Ovary (tissue), 3 donors: ENCODE measurements around the gene YAP1.

Source experiments
- EP300 ChIP-seq: sonication (generic); formaldehyde crosslinking; IDR thresholded peaks from one replicate; pipeline ENCODE4 v1.6.1; 2017; ENCODE audit warnings: antibody characterized with exemption
- POLR2A ChIP-seq: fragments of 450-650 bp; IDR thresholded peaks from one replicate; pipeline ENCODE4 v1.6.1; 2017; ENCODE audit warnings: antibody characterized with exemption, mild to moderate bottlenecking, moderate library complexity
- TF ChIP-seq, protein P1 (sequence below), 3 donors: fragments of 450-650 bp in 2 of 3; fragments of 200-600 bp in 1 of 3; IDR thresholded peaks; one replicate each; pipeline versions ENCODE4 v1.5.1 to v1.8.0; 2016 to 2022; ENCODE audit warnings: antibody characterized with exemption in 3 of 3, mild to moderate bottlenecking in 1 of 3
- donor health status: DM: no; HTN: no; CAD: no.

DNA sequence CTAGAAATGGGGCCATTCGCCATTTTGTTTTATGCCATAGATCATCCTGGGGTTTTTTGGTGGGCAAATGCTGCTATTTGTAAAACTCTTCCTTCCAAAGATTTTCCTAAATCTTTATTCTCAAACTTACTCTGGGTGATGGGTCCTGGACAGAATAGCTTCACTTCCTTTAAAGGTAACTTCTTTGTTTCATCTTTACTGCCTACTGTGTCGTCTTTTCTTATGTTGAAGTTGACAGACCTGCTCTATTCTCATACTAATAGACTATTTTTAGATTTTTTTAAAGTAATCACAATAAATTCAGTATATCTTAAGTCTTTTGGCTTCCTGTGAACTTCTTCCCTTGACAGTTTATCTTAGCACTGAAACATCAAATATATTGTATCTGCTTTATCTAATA lies 98.6 kb downstream of the YAP1 start:
- TF ChIP-seq, protein P1, sequence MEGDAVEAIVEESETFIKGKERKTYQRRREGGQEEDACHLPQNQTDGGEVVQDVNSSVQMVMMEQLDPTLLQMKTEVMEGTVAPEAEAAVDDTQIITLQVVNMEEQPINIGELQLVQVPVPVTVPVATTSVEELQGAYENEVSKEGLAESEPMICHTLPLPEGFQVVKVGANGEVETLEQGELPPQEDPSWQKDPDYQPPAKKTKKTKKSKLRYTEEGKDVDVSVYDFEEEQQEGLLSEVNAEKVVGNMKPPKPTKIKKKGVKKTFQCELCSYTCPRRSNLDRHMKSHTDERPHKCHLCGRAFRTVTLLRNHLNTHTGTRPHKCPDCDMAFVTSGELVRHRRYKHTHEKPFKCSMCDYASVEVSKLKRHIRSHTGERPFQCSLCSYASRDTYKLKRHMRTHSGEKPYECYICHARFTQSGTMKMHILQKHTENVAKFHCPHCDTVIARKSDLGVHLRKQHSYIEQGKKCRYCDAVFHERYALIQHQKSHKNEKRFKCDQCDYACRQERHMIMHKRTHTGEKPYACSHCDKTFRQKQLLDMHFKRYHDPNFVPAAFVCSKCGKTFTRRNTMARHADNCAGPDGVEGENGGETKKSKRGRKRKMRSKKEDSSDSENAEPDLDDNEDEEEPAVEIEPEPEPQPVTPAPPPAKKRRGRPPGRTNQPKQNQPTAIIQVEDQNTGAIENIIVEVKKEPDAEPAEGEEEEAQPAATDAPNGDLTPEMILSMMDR (IDR thresholded peaks at IDR 0.05): no peak
- TF ChIP-seq EP300: no peak
- TF ChIP-seq POLR2A: no peak
